D721Med (cell line): ENCODE measurements around the gene GCK.

Experiments
- DNase-seq: peaks from one replicate; pipeline ENCODE4 v3.0.0; 2011; ENCODE audit warnings: low spot score; ENCODE audit not compliant: insufficient read length
- FAIRE-seq: peaks from 2 replicates; lab custom pipeline; 2011; peaks lifted over from hg19 to GRCh38; lab: Jason Lieb, UNC
- TF ChIP-seq, protein P1 (sequence below): IDR thresholded peaks from 2 replicates; pipeline ENCODE4 v1.5.1; 2012; ENCODE audit warnings: mild to moderate bottlenecking, control low read depth; ENCODE audit not compliant: insufficient read depth; ENCODE audit errors: missing control alignments

Gene GCK

DNA sequence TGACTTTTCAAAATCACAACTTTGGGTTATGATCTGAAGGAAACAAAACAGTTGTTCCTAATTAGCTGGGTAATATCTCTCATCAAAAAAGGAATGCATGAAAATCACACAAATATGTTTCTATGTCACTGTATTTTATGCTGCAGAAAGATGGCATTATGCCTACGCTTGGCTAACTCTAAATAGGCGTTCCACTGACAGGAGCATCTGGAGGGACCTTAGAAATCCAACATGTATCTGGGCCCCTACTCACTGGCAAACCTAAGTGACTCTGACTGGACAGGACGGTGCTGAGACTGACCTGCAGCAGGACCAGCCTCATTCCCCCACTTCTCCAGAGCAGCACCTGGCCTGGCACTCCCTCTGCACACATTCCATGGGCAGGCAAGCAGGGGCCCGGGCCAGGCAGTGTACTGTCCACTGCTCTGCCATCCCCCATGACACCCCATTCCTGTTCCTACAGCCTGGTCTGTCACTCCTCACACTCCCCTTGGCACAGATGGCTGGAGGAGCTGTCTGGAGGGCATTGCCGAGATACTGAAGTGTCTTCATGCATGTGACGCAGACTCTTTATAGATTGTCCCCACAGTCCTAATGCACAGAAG, 45.5 kb downstream of the GCK start:
- DNase-seq: no peak
- TF ChIP-seq, protein P1, sequence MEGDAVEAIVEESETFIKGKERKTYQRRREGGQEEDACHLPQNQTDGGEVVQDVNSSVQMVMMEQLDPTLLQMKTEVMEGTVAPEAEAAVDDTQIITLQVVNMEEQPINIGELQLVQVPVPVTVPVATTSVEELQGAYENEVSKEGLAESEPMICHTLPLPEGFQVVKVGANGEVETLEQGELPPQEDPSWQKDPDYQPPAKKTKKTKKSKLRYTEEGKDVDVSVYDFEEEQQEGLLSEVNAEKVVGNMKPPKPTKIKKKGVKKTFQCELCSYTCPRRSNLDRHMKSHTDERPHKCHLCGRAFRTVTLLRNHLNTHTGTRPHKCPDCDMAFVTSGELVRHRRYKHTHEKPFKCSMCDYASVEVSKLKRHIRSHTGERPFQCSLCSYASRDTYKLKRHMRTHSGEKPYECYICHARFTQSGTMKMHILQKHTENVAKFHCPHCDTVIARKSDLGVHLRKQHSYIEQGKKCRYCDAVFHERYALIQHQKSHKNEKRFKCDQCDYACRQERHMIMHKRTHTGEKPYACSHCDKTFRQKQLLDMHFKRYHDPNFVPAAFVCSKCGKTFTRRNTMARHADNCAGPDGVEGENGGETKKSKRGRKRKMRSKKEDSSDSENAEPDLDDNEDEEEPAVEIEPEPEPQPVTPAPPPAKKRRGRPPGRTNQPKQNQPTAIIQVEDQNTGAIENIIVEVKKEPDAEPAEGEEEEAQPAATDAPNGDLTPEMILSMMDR: no peak
- FAIRE-seq: no peak

DNA sequence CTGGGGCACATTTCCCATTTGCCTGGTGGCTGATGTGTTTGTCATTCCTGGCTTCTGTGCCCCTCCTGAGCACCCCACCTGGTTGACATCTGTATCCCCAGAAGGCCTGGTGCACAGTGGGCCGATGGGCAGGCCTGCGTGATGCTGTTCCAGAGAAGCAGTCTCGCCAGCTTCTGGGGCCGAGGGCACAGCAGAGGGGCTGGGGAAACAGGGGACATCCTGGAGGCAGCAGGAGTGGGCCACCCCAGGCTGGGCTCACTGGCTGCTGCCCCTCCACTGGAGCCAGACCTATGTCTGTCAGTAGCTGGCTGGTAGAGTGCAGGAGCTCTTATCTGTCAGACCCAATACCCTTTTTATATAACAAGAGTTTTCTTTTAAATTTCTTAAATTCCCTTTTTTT, 47.2 kb downstream of the GCK start:
- FAIRE-seq: no peak
- no peak for DNase-seq
- TF ChIP-seq, protein P1: no peak

DNA sequence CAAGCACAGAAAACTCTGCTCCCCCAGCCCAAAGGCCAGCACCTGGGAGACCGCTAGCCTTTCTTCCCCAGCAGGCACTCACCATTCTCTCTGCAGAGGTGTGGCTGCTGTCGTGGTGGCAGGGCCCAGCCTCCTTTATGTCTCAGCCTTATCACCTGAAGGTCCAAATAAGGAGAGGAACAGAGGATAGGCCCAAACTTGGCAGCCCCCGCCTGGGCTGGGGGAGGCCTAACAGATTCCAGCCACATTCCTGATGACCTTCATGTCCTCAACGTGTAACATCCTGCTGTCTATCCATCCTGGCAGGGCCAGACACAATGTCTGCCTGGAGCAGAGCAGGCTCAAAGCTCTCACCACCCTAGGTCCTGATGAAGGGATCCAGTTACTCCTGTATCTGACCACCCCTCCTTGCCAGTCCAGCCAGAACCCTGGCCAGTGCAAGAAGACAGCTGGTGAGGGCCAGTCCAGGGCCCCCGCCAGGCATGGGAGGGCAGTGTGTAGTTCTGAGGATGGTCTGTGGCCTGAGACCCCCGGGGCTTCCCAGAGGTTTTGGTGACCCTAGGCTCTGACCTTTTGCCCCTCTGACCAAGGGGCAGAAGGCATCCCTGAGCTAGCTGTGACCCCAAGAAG, 47.9 kb downstream of the GCK start, which contains the start of gene MYL7:
Gene MYL7 (minus strand): TSS at position 112 of the 630 bp plus-strand sequence. CDS start 27 bp downstream, at position 85.
- TF ChIP-seq, protein P1: no peak
- FAIRE-seq (no peak), DNase-seq (no peak)

DNA sequence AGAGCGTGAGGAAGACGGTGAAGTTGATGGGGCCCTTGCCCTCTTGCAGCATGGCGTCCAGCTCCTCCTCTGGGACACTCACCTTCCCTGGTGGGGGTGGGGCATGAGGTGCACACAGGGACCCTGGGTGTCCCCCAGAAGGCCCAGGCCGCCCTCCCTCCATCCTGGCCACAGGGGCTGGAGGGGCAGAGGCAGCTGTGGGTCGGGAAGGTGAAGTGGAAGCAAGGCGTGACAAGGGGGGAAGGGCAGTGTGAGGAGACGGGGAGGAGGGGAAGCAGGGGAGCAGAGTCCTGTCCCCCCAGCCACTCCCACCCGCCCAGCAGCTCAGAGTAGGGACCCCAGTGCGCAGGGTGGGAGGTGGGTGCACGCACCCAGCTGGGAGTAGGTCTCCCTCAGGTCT, 48.9 kb downstream of the GCK start:
- TF ChIP-seq, protein P1: no peak
- DNase-seq (no peak), FAIRE-seq (no peak)

DNA sequence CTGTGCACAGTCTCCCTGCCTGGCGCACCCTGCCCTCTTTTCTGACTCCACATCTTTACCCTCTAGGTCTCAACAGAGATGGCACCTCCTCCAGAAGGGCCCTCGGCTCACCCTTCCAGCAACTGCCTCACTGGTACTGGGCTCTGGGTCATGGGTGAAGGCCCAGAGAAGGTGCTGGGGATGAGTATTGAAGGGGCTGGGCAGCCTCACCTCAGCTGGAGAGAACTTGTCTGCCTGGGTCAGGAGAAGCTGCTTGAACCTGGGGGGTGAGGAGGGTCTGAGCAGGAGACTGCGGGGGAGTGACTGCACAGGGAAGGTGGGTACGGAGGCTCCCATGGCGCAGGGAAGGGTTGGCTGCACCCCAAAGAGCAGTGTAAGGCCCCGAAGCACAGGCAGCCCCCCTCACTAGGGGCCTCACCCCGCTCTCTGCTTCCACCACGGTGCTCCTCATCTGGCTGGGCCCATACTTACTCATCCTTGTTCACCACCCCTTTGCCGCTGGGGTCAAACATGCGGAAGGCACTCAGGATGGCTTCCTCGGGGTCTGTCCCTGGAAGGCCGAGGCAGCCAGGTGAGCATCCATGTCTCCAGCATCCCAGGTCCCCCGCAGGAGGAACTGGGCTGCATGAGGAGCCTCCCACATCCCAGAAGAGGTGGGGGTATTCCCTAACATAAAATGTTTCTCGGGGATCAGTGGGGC, 49.8 kb downstream of the GCK start:
- DNase-seq (no peak), FAIRE-seq (no peak)
- TF ChIP-seq, protein P1: no peak

DNA sequence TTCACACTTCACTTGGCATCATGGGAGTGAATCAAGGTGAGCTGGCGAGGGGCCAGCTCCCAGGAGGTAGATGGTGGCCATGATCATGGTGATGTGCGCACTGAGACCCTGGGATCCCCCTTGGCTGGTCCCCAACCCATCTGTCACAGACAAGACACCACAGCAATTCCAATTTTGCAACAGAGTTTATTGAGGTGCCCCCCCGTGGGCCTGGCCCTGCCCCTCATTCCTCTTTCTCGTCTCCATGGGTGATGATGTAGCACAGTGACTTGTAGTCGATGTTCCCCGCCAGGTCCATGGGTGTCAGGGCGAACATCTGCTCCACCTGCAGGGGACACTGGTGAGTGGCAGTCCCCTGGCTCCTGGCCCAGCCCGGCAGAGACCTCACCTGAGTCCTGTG, 50.5 kb downstream of the GCK start:
- DNase-seq: no peak
- FAIRE-seq: no peak
- TF ChIP-seq, protein P1: no peak
